ENCODE measurements around the gene COA5. TPM values are rescaled to one million over a fixed set of nuclear protein-coding genes. Genes with fewer than 3 reads are reported as not detected.

COA5 gene
- total RNA-seq, 1 donor from 2014 or later: 17.2 TPM

GRCh38 chr2:98572211-98572610 is 36.1 kb downstream of the COA5 start:
- no peak for DNase-seq (ENCODE audit: low read depth in 2 of 2)

- no peak for DNase-seq (ENCODE audit: low read depth in 2 of 2)
These were observed 36.5 kb downstream of the COA5 start for GRCh38 chr2:98571796-98572195.

GRCh38 chr2:98571121-98571701 is 37.1 kb downstream of the COA5 start:
- DNase-seq (ENCODE audit: low read depth in 2 of 2): no peak

- no peak for DNase-seq (ENCODE audit: low read depth in 2 of 2)
These were observed 38.0 kb downstream of the COA5 start for GRCh38 chr2:98570356-98570755.

GRCh38 chr2:98569915-98570314 is 38.4 kb downstream of the COA5 start:
- no peak for DNase-seq (ENCODE audit: low read depth in 2 of 2)

DNA sequence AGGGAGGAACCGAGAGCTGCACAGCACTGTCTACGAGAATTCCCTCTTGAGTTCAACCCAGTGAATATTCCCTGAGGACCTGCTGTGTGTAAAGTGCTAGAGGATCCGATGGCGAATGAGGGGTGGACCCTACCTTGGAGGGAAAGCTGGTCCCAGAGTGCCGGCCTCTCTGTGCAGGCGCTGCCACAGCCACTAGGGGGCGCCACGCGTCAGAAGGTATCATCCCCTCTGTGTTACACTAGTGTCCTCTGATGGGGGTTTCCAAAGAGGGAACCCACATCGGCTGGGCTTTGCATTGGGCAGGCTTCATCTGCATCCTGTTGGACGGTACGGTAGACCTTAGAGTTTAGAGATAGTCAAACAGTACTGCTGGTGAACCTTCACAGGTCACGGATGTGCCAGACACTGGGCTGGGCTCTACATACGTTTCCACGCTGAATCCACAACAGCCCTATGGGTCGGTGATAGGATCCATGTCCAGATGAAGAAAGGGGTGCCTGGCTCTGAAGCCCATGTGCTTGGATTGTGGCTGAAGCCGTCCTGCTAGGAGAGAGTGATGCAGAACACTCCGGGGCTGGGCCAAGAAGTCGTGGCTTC is 39.0 kb downstream of the COA5 start:
- peak; percentile 4 to 51 for DNase-seq (ENCODE audit: low read depth in 2 of 2)

DNA sequence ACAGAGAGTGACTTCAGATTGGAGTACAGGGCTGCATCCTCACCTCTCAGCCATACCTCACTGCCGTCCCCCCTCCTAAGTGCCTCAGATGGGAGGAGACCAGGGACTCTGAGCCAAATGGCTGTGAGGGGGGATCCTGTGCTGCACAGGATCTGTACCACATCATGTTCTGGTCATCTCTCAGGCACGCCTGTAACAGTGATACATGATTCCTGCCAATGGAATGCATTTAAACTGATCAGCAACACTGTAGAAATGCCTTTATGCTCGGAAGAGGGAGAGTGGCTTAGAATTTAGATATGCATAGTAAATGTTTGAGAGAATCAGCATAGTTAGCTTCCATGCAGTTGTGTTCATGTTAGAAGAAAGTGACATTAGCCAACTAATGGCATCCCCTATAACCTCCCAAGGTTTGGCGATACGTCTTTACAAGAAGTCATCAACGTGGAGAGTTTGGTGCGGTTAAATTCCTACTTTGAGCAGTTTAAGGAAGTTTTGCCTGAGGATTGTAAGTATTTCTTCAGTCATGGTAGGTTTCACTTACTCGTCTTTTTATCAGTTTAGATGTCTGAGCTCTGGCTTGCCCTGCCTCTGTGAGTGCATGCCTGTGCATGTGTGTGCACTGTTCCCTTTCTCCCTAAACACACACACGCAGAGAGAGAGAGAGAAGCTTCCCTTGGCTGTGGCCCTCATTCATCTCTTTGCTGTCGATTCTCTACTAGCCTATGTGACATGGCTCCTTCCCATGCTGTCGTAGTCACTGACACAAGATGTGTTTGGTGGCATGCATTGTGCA is 40.0 kb downstream of the COA5 start:
- DNase-seq (ENCODE audit: low read depth in 2 of 2): no peak

DNA sequence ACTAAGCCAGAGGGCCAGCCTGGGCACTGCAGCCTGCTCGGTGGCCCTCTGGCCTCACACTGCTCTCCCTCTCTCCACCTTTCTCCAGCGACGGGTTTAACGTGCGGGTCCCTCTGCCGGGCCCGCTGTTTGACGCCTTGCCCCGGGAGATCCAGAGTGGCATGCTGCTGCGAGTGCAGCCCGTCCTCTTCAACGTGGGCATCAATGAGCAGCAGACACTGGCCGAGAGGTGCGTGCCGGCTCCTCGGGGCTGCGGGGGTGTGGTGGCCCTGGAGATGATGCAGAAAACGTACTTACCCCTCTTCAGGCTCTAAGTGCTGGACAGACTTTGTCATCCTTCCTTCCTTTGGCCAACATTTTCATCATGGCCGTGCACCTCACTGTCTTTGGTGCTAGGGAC is 42.4 kb downstream of the COA5 start:
- DNase-seq (ENCODE audit: low read depth in 2 of 2): no peak

- no peak for DNase-seq (ENCODE audit: low read depth in 2 of 2)
These were observed 42.9 kb downstream of the COA5 start for GRCh38 chr2:98565286-98565860.

DNA sequence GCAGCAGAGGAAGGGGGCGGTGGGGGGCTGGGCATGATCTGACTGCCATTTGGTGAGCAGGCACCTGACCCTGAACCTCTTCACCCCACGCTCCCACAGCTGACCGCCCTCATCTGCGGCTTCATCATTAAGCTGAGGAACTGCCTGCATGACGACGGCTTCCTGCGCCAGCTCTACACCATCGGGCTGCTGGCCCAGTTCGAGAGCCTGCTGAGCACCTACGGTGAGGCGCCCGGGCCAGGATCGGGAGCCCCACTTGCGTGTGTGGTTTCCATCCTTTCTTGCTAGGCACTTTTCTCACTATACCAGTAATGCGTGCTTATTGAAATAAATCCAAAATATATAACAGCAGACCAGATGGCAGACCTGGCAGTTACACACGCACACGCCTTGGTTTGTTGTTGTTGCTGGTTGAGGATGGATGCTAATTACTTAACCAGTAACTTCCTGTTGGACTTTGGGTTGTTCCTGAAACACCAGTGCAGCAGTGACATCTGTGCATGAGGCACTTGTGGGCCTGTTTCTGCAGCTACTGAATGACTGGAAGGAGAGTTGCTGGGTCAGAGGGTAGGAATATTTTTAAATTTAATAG is 43.7 kb downstream of the COA5 start:
- no peak for DNase-seq (ENCODE audit: low read depth in 2 of 2)

DNA sequence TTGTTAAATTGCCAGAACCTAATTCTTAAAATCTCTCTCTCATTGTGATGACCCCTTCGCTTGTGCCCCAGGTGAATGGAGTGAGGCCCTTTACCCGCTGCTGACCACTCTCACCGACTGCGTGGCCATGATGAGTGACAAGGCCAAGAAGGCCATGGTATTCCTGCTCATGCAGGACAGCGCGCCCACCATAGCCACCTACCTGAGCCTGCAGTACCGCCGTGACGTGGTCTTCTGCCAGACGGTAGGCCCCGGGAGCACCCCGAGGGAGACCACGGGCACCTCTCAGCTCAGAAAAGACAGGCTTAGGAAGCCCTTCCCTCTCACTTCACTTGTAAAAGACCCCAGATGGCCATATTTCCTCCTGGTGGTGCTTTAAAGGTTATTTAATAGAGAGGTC is 44.9 kb downstream of the COA5 start:
- no peak for DNase-seq (ENCODE audit: low read depth in 2 of 2)

DNA sequence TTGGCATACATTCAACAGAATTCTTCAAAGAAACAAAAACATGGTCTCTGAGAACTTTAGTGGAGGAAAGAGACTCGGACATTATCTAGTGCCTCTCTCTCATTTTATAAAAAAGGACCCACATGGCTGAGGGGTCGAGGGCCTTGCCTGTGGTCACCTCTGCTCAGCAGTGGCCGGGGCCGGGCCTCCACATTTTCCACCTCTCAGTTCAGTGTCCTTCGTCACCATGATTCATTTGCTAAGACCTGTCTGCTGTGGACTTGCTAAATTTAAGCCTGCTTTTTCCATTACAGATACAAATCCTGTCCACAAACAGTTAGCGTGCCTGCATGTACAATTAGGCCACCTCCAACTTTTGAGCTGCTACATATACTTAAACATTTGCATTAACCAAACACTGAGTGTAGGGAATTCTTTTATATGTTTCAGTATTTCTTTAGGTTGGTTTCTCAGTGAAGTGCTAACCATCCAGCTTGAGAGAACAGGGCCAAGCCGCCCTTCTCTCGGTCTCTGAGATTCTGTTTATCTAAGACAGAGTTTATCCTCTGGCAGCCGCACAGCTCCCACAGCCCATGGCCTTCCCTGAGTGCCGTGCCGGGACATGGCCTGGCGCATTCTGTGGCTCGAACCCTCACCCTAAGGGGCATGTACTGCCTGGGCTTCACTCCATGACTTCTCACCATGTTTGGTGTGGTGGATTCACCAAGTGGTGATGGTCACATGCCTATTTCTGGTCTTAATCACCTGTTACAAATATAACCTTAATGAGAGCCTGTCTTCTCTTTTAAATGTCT is 46.2 kb downstream of the COA5 start:
- DNase-seq (ENCODE audit: low read depth in 2 of 2): no peak

DNA sequence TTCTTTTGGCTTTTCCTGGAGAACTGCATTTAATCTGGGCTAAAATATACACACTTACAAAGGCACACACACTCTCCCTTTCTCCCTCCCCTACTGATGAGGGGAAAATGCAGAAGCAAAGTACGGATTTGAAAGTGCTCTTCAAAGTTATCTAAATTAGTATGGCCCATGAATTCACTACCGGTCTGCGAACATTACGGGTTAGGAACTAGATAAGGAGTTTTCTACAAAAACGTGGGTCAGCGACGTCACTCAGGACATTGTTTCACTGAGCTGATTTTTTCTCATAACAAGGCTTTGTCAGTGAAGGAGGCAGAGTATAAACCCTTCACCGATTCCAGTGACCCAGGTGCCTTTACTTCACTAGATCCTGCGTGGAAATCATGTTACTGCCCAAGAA is 47.3 kb downstream of the COA5 start:
- no peak for DNase-seq (ENCODE audit: low read depth in 2 of 2)

DNA sequence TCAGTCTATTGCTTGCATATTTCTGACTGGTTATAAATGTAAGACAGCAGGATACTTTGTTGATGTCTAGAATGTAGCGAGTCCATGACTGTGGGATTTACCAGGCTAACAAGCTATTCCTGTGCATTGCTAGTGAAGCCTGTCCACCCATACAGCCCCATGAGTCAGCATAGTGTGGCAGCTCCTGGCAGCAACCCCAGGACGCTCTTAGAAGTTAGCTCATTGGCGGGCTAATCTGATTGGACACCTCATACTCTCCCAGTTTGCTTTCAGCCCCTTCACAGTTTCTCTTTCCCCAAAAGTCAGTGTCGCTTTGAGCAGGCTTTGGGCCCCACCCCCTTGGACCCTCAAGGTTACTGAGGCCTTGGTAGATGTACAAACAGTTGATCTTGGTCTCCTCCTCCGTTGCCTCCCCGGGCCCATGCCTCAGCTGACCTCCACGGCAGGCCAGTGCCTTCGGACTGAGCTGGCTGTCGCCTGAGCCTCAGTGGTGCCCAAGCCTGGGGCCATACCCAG is 48.0 kb downstream of the COA5 start:
- peak in 1 of 2 donors; percentile 11 for DNase-seq (ENCODE audit: low read depth in 2 of 2)

GRCh38 chr2:98559581-98559980 is 48.7 kb downstream of the COA5 start:
- DNase-seq (ENCODE audit: low read depth in 2 of 2): no peak

DNA sequence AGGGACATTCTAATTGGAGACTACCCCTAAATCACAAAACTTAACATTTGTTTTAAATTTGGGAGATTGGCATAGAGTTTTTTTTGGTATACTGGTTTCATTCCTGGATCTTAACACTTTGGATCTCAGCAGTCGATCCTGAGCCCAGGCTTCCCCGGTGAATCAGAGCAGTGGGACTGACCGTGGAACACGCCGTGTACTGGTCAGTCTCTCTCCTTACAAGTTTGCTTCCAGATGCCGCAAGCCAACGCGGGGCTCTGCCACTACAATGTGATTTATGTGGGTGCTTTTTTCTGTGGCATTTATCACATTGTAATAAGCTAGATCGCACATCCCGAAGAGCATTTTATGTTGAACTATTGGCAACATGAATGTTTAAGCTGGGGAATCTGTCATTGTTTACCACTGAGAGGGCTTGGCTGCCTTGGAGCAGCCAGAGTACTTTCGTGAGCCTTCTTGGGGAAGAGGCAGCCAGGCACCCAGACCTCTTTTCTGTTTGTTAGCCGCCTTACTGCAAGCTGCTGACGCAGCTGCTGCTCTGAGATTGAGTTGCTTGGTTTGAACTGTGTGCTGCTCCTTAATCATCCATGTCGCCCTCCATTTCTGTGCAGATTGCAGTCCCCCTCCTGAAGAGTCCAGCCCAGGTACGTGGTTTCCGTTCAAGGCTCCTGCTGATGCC is 49.3 kb downstream of the COA5 start:
- no peak for DNase-seq (ENCODE audit: low read depth in 2 of 2)

DNA sequence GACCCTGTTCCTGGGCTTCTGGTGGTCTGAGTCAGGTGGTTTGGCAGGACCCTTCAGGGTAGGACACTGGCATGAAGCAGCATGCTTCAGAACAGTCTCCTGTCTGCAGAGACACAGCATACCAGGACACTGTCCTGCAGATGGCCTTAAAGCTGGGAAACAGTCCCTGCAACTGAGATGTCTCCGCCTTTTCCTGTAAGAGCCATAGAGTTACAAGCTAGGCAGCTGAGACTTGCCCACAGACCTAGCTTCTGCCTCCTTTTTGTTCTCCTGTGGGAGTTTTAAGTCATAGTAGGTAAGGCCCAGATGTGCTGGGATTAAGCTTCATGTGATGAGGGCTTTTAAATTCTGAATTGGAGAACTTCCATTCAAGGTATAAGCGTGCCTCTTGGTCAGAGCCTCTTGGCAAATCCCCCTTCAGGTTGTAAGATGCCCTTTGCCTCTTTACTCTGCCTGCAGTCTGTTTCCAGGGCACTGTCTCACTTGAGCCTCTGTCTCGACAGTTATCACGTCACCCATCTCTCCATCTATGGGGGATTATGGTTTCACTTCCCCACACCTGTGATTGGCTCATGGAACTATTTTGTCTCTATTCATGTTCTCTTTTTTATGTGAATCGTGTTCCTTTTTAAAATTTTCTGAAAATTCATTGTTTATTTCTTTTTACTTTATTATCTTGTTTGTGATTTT is 51.8 kb downstream of the COA5 start:
- DNase-seq (ENCODE audit: low read depth in 2 of 2): no peak

DNA sequence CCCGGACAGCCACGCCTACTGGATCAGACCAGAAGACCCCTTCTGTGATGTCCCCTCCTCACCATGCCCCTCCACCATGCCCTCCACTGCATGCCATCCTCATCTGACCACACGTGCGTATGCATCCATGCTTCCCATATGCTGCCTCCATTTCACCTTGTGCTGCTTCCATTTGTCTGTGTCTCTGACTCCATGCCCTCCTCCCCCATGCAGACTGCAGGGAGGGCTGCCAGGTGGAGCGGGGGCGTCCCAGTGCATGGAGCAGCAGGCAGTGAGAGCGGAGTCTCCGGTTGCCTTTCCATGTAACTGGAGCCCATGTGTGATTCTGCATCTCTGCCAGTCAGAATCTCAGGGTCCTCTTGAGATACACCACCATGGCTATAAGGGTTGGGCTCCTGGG is 52.6 kb downstream of the COA5 start:
- no peak for DNase-seq (ENCODE audit: low read depth in 2 of 2)

GRCh38 chr2:98554116-98554861 is 54.0 kb downstream of the COA5 start:
- DNase-seq (ENCODE audit: low read depth in 2 of 2): no peak

All from dermis microvascular lymphatic vessel endothelial cell (primary cell).